Measurements from ENCODE around the gene TRPM1.
A peak's percentile ranks its signal among the peaks of the same experiment; 100 is the strongest.

The TRPM1 gene

DNA sequence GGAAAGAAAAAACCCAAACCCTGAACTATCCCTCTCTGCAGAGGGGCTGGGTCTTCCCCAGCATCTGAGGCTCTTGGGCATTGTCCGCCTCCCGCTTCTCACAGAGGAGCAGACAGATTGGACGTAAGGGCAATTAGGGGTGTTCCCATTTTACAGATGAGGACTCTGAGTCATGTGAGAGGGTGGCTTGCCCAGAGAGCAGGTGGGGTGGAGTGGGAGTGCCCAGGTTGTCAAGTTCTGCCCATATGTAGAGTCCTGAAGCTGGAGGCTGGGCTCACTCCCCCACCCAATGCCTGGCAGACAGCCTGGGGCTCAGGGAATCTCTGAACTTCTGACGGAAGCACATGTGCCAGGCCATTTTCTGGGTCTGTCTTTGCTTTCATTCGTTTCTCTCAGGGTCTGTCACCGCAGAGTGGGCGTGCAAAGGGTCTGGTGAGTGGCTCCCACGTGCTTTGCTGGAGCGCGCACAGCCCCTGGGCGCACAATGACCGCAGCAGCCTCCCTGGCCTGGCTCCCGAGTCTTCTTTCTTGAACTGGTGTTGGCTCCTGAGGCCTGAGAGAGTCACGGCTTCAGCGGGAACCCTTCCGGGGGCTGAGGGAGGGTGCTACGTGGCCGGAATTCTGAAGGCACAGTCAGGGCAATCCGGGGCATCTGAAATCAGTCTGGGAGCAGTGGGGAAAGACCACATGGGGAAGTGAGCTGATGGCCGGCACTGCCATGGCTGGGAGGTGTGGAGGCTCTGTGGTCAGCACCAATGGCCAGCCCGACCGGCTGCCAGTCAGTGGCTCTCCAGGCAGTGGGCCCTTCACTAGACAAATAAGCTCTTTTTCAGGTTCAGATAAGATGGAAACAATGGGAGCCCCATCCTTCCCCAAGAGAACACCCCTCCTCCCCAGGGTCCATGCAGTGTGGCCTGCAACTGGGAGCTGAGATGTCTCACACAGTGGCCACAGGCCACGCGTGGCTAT lies 1.1 kb upstream of the TRPM1 start:
- no peak for DNase-seq
- TF ChIP-seq, protein P1, sequence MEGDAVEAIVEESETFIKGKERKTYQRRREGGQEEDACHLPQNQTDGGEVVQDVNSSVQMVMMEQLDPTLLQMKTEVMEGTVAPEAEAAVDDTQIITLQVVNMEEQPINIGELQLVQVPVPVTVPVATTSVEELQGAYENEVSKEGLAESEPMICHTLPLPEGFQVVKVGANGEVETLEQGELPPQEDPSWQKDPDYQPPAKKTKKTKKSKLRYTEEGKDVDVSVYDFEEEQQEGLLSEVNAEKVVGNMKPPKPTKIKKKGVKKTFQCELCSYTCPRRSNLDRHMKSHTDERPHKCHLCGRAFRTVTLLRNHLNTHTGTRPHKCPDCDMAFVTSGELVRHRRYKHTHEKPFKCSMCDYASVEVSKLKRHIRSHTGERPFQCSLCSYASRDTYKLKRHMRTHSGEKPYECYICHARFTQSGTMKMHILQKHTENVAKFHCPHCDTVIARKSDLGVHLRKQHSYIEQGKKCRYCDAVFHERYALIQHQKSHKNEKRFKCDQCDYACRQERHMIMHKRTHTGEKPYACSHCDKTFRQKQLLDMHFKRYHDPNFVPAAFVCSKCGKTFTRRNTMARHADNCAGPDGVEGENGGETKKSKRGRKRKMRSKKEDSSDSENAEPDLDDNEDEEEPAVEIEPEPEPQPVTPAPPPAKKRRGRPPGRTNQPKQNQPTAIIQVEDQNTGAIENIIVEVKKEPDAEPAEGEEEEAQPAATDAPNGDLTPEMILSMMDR (IDR thresholded peaks at IDR 0.05; ENCODE audit: low read depth, low read length) = no peak
- Histone ChIP-seq H3K4me3 (ENCODE audit: low read depth, low read length) (no peak overlapping the region), H3K27me3 (ENCODE audit: insufficient read depth, low read depth, severe bottlenecking) (no peaks in the 10 kb centered on the region), H3K9me3 (ENCODE audit: severe bottlenecking) (no peaks in the 10 kb centered on the region), H3K36me3 (no peaks in the 10 kb centered on the region), H3K27ac (no peak overlapping the region)

DNA sequence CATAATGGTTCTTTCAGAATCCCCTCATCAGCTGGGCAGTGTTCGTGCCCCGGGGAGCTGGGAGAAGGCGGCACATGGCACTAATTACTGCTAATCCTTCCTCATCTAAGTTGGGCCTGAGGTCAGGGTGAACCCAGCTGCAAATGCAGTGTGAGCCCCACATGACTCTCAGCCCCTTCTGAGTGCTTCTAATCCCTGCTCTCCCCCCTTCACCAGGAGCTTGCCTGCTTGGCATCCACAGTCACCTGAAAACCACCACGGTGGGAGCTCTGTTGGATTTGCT lies 455 bp upstream of the TRPM1 start:
- peak; percentile 26 for DNase-seq
- TF ChIP-seq, protein P1 (IDR thresholded peaks at IDR 0.05; ENCODE audit: low read depth, low read length) = no peak
- Histone ChIP-seq H3K9me3 (ENCODE audit: severe bottlenecking) (no peaks in the 10 kb centered on the region), H3K36me3 (no peaks in the 10 kb centered on the region), H3K4me3 (ENCODE audit: low read depth, low read length) (no peak overlapping the region), H3K27me3 (ENCODE audit: insufficient read depth, low read depth, severe bottlenecking) (no peaks in the 10 kb centered on the region), H3K27ac (no peak overlapping the region)

DNA sequence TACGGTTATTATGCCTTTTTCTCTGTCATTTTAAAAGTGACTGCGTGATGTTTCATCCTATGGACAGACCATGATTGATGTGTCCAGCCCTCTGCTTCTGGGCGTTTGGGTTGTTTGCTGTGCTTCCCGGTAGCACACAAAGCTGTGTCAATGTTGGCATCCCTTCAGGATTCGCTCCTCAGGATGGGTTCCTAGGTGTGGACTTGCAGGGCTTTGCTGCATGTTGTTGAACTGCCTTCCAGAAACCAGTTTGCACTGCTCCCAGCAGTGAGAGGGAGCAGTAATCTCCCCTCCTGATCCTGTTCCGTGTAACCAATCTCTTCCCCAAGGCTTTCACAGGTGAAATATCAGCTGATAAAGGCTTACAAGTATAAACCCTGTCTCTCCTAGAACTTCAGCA lies 787 bp downstream of the TRPM1 start:
- no peaks in the 10 kb centered on the region for H3K27me3 ChIP-seq (ENCODE audit: insufficient read depth, low read depth, severe bottlenecking)
- H3K27ac ChIP-seq = no peak overlapping the region; the same call in 1 of the 2 replicates
- H3K9me3 ChIP-seq (ENCODE audit: severe bottlenecking) = no peaks in the 10 kb centered on the region
- no peak overlapping the region for H3K4me3 ChIP-seq (ENCODE audit: low read depth, low read length)
- TF ChIP-seq, protein P1 (IDR thresholded peaks at IDR 0.05; ENCODE audit: low read depth, low read length) = no peak
- H3K36me3 ChIP-seq = no peaks in the 10 kb centered on the region
- DNase-seq = no peak

DNA sequence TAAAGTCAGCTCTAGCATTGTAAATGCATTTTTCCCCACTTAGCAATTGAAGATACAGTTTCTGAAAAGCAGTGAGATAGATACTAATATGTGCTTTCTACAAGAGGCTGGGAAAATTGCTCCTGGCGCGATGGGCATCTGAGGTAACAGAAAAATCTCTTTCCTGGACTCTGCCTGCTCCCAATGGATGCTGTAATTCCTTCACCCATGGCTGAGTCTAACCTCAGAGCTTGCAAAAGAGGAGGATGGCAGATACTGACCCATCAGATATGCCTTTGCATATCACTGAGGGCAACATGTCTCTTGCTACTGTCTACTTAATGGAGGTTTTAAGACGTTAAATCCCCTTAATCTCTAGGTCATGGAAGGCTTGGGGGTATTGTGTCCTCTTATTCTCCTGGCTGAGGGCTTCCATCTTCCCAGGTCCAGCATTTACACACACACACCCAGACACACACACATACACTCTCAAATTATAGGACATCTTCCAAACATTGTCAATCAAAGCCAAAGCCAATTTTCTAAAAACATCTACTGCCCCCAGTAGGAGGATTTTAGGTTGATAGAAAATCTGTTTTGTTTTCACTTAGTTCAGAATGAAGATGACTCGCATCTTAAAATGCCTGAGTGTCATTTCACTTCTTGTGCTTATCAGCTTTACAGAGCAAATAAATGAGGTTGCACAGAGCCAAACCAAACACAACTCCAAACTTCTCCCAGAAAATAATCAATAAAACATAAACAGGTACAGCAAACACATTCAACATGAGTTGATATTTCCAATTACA lies 2.4 kb downstream of the TRPM1 start:
- TF ChIP-seq, protein P1 (IDR thresholded peaks at IDR 0.05; ENCODE audit: low read depth, low read length) = no peak

DNA sequence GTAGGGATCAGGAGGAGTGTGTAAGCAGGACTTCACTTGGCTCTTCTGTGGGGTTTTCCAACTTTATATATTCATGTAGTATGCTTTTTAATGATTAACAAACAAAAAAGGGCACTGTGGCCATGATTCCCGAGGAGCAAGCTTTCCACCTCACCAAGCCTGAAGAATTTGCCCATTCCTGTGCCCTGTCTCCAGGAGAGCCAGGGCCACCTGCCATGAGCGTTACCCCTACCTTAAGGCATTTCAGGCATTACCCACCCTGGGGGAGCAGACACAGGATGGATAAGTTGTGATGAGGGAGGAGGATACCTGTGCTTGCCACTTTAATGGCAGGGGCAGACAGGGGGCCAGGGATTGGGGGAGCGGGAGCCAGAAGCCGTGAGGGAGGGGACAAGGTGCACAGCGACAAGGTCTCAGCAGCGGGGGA lies 3.0 kb downstream of the TRPM1 start:
- H3K27ac ChIP-seq = peak overlapping the region; percentile 13; the same call in 1 of the 2 replicates
- H3K9me3 ChIP-seq (ENCODE audit: severe bottlenecking) = no peaks in the 10 kb centered on the region
- H3K36me3 ChIP-seq = no peaks in the 10 kb centered on the region
- H3K4me3 ChIP-seq (ENCODE audit: low read depth, low read length) = peak overlapping the region; percentile 8; the same call in 1 of the 2 replicates
- DNase-seq = peak; percentile 27
- no peaks in the 10 kb centered on the region for H3K27me3 ChIP-seq (ENCODE audit: insufficient read depth, low read depth, severe bottlenecking)
- TF ChIP-seq, protein P1 (IDR thresholded peaks at IDR 0.05; ENCODE audit: low read depth, low read length) = no peak

More for the DNA sequence above, 2.4 kb downstream of the TRPM1 start:
- Histone ChIP-seq H3K27me3 (ENCODE audit: insufficient read depth, low read depth, severe bottlenecking) (no peaks in the 10 kb centered on the region), H3K27ac (peak overlapping the region; percentile 13; the same call in 1 of the 2 replicates), H3K36me3 (no peaks in the 10 kb centered on the region), H3K9me3 (ENCODE audit: severe bottlenecking) (no peaks in the 10 kb centered on the region), H3K4me3 (ENCODE audit: low read depth, low read length) (peak overlapping the region; percentile 8; the same call in 1 of the 2 replicates)
- DNase-seq = peak; percentile 63

Data from WERI-Rb-1 (cell line).